ENCODE results near the gene ACTN4.

The ACTN4 gene

GRCh38 chr19:38723990-38724854 is 76.8 kb downstream of the ACTN4 start:
- DNase-seq, result no peak

DNA sequence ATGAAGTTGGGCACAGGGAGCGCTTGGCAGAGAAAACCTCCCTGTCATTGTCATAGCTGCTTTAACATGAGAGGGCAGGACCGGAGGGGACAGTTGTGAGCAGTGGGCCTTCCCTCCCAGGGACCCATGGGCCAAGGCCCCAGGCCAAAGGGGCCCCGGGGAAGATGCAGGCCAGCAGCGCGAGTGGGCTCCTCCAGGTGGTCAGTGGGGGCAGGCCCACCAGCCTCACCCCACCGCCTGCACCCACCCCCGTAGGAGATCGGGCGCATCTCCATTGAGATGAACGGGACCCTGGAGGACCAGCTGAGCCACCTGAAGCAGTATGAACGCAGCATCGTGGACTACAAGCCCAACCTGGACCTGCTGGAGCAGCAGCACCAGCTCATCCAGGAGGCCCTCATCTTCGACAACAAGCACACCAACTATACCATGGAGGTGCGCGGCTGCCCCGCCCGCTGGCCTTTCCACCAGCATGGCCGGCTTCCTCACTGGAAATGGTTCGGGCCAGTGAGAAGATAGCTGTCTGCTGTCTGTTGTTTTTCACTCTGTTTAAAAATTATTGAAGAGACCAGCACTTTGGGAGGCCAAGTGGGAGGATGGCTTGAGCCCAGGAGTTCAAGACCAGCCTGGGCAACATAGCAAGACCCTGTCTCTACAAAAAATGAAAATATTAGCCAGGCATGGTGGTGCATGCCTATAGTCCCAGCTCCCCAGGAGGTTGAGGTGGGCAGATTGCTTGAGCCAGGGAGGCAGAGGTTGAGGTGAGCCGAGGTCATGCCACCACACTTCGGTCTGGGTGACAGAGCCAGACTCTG is 78.2 kb downstream of the ACTN4 start:
- no peak for DNase-seq

DNA sequence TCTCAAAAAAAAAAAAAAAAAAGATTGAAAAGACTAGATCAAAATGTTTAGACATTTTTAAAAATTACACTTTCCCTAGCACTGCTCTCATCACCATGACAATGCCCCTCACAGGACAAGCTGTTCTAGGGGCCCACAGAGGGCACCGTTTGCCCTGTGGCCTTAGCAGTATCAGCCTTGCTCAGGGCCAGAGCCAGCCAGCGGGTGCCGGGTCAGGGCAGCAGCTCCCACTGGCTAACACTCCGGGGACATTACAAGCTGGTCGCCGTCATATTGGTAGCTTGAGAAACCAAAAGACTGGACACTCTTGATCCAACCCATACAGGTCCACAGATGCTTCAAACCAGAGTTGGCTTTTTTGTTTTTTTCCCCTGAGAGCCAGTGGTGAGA is 78.8 kb downstream of the ACTN4 start:
- DNase-seq, result no peak

DNA sequence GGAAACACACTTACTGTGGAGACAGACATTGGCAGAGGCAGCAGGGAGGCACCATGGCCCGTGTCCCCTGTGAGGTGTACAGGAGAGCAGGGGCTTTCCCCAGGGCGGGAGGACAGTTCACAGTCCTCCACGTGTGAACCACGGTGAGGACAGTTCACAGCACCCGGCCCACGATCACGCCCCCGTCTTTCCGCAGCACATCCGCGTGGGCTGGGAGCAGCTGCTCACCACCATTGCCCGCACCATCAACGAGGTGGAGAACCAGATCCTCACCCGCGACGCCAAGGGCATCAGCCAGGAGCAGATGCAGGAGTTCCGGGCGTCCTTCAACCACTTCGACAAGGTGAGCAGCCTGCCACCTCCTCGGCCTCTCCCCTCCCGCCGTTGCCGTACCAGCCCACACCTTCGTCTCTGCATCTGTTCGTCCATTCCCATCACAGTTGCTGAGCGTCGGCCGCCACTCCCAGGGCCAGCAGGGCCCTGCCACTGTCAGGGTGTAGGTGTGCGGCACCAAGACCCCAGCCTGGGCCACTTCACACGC is 79.4 kb downstream of the ACTN4 start:
- DNase-seq, result no peak

DNA sequence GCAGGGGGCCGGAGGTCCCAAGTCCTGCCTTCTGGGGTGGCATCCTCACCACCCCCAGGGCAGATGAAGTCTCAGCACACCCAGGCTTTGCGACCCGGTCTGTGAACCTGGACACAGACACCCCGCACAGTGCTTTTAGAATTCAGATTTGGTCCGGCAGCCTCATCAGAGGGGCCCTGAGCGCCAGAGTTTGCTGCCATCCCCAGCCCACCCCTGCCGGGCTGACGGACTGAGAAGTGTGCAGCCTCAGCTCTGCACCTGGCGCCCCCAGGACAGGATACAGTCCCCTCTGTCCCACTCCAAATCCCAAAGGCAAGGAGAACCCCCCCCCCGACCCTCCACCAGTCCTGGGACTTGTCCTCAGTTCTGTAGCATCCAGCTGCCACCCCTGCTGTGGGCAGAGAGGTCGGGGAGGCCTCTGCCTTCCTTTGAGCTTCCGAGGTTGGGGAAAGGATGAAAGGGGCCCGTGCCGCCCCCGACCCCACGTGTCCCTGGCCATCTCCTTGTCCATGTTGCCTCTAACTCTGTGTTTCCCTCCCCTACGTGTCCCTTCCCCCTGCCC is 79.9 kb downstream of the ACTN4 start:
- DNase-seq, result no peak

- no peak for DNase-seq
These were observed 80.6 kb downstream of the ACTN4 start for GRCh38 chr19:38727868-38728660.

DNA sequence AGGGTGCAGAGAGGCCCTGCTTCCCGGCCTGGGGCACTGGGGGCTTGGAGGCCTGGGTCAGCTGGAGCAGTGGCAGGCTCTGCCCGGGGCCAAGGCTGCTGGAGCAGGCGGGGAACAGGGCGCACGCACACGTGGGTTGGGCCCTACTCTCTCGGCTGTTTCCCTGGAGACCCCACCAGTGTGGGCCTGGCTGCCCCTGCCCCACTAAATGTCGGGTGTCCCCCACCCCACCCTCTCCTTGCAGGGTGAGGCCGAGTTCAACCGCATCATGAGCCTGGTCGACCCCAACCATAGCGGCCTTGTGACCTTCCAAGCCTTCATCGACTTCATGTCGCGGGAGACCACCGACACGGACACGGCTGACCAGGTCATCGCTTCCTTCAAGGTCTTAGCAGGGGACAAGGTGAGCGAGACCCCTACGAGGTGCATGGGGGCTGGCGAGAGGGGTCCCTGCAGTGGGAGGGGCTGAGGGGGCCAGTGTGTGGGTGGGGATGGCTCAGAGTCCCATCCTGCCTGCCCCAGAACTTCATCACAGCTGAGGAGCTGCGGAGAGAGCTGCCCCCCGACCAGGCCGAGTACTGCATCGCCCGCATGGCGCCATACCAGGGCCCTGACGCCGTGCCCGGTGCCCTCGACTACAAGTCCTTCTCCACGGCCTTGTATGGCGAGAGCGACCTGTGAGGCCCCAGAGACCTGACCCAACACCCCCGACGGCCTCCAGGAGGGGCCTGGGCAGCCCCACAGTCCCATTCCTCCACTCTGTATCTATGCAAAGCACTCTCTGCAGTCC is 81.5 kb downstream of the ACTN4 start:
- no peak for DNase-seq

DNA sequence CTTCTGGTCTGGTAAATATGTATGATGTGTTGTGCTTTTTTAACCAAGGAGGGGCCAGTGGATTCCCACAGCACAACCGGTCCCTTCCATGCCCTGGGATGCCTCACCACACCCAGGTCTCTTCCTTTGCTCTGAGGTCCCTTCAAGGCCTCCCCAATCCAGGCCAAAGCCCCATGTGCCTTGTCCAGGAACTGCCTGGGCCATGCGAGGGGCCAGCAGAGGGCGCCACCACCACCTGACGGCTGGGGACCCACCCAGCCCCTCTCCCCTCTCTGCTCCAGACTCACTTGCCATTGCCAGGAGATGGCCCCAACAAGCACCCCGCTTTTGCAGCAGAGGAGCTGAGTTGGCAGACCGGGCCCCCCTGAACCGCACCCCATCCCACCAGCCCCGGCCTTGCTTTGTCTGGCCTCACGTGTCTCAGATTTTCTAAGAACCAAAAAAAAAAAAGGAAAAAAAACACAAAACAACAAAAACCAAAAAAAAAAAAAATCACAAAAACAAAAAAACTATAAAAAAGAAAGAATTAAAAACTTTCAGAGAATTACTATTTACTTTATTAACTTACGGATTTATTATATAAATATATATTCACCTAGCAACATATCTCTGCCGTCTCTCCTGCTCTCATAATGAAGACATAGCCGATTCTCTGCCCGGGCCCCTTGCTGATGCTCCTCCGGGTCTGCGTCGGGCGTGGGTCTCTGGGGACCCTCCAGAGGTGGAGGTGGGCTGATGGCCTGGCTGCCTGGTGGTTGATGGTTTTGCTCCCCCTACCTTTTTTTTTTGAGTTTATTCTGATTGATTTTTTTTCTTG is 82.4 kb downstream of the ACTN4 start:
- peak; percentile 54 for DNase-seq

- no peak for DNase-seq
These were observed 83.0 kb downstream of the ACTN4 start for GRCh38 chr19:38730470-38730730.

GRCh38 chr19:38730731-38731589 is 83.5 kb downstream of the ACTN4 start:
- DNase-seq, result no peak

DNA sequence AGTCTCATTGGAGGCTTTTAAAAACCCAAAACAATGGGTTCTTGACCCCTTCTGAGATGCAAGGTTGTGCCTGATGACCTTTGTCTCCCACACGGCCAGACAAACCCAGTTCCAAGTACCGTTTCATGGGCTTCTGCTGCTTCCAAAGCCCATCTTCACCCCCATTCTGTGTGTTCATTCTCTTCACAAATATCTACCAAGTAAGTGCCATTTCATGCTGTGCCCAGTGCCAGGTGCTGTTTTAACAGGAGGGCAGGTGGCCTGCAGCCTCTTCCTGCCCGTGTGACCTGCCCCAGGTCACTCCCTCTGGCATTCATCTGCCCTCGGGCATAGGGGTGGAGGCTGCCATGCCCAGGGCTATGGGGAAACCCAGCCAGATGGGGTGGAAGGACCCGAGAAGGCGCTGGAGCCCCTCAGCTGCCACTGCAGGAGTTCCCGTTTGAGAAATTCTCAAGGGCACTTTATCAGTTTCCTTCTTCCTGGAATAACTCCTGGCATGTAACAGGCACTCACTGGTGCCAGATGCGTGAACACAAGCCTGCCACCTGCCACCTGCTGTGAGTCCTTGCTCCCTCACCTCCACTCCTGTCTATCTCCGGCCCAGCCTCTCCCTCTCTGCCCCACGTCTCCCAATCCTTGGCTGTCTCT is 84.3 kb downstream of the ACTN4 start:
- DNase-seq, result no peak

- peak; percentile 6 for DNase-seq
These were observed 85.7 kb downstream of the ACTN4 start for GRCh38 chr19:38733241-38733492.

DNA sequence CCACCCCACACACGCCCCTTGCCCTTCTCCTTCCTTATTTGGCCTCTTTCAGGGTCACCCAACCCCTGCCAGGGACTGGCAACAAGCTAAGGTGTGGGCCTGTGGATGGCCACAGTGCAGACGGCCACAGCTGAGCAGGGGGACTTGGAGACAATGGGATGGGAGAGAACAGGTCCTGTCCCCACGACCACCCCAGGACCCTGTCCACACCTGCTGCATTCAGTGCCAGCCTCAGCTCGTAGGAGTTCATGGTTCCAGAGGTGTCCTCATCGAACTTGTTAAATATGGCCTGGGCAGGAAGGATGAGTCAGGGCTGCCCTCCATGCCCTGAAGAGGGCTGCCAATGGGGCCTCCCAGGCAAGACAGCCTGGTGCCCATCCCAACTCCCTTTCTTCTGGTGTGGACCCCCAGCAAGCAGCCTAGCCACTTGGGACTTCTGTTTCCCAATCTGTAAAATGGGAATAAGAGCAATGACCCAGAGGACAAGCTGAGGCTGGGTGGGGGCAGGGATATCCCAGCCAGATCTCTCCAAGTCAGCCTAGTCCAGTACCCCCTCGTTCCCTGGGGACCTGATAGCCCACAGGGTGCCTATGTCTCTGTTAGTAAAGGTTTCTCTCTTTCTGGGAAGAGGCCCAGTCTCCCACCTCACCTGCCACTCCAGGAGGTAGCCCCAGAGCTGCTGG is 86.2 kb downstream of the ACTN4 start:
- peak; percentile 15 for DNase-seq

- DNase-seq, result no peak
These were observed 86.7 kb downstream of the ACTN4 start for GRCh38 chr19:38734176-38734425.

GRCh38 chr19:38734426-38735256 is 87.2 kb downstream of the ACTN4 start:
- DNase-seq, result peak; percentile 35

DNA sequence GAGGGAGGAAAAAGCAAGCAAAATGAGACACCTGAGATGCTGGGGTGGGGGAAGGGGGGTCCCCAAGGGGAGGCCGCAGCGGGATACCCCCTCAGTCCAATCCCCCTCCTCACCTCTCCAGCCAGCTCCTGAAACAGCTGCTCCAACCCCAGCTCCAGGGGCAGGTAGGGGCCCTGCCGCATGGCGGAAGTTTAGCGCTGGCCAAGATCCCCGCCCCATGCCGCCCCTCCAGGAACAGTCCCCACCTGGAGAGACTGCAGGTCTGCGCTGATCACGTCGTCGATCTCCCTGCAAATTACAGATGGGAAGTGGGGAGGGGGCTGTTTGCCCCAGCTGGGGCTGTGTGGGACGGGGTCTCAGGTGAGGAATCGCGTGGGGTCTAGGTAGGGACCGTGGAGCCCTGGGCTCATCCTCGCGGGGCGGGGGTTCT is 87.8 kb downstream of the ACTN4 start:
- DNase-seq, result peak; percentile 58

DNA sequence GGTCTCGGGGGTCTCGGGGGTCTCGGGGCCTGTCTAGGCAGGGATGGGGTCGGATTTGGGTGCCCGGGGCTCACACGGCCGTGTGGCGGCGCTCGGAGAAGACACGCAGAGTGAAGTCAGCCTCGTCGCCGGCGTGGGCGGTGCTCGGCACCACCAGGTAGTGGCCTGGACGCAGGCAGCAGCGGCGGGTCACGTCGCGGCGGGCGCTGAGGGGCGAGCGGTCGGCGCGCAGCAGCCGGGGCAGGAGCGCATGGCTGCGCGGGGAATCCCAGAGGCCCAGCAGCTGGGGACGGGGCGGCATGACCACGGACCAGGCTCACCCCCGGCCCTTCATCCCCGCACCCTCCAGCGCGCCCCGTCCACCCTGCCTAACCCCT is 88.6 kb downstream of the ACTN4 start:
- no peak for DNase-seq

Measured in right kidney (tissue), 1 donor.